H1 (cell line): ENCODE measurements around the gene DNAAF8. TPM values are rescaled to one million over a fixed set of nuclear protein-coding genes. Genes with fewer than 3 reads are reported as not detected.

Experiments
- CTCF ChIA-PET: fragments of 300-600 bp; sonication (Branson Sonifier 250); formaldehyde crosslinking; loops from one replicate; lab custom pipeline; 2021; ENCODE audit not compliant: partially characterized antibody; lab: Charles Lee
- POLR2A ChIA-PET: fragments of 300-600 bp; sonication (Branson Sonifier 250); formaldehyde crosslinking; loops from one replicate; lab custom pipeline; 2021; ENCODE audit warnings: inconsistent platforms; ENCODE audit not compliant: partially characterized antibody; lab: Charles Lee
- DNase-seq, 2 experiments: peaks; one replicate each; pipeline versions ENCODE4 v3.0.0 to v3.0.0-alpha.2; 2010 to 2022; ENCODE audit warnings: low spot score in 2 of 2, low read depth in 1 of 2, mixed read lengths in 1 of 2
- FAIRE-seq: peaks from 2 replicates; lab custom pipeline; 2011; peaks lifted over from hg19 to GRCh38; lab: Jason Lieb, UNC
- H2AFZ ChIP-seq: 2 replicates; pipeline ENCODE4 v1.8.1; 2012; ENCODE audit warnings: low read length, inconsistent platforms
- H2AK5ac ChIP-seq: 2 replicates; pipeline ENCODE4 v1.6.1; 2013; ENCODE audit warnings: low read depth, low read length
- H2BK120ac ChIP-seq: replicated peaks from 2 replicates; pipeline ENCODE3; 2013; ENCODE audit warnings: low read depth, low read length, inconsistent platforms
- H2BK12ac ChIP-seq: 2 replicates; pipeline ENCODE4 v1.6.1; 2013; ENCODE audit warnings: low read depth, low read length
- H2BK15ac ChIP-seq: 2 replicates; pipeline ENCODE4 v1.6.1; 2013; ENCODE audit warnings: low read length
- H2BK20ac ChIP-seq: 2 replicates; pipeline ENCODE4 v1.6.1; 2013; ENCODE audit warnings: low read length
- H2BK5ac ChIP-seq: 2 replicates; pipeline ENCODE4 v1.6.1; 2013; ENCODE audit warnings: low read depth, low read length
- H3K14ac ChIP-seq: 2 replicates; pipeline ENCODE4 v1.6.1; 2013; ENCODE audit warnings: inconsistent platforms; ENCODE audit not compliant: insufficient read length
- H3K18ac ChIP-seq: 2 replicates; pipeline ENCODE4 v1.6.1; 2013; ENCODE audit warnings: low read length; ENCODE audit errors: extremely low read depth
- H3K23ac ChIP-seq: 2 replicates; pipeline ENCODE4 v1.6.1; 2013; ENCODE audit warnings: inconsistent platforms; ENCODE audit not compliant: insufficient read length
- H3K23me2 ChIP-seq: 2 replicates; pipeline ENCODE4 v1.6.1; 2013; ENCODE audit warnings: low read depth, low read length
- H3K27ac ChIP-seq: 2 replicates; pipeline ENCODE4 v1.6.1; 2011; ENCODE audit warnings: low read depth, low read length, inconsistent platforms
- H3K27me3 ChIP-seq, 4 experiments: replicated peaks in 1 of 4; 1 replicate in 1 of 4; 2 replicates in 3 of 4; pipeline versions ENCODE4 v1.6.1 to v1.8.1; 2011 to 2013; ENCODE audit warnings: low read length in 3 of 4, mild to moderate bottlenecking in 3 of 4, inconsistent platforms in 2 of 4, mixed read lengths in 2 of 4, moderate library complexity in 1 of 4; ENCODE audit not compliant: control insufficient read depth in 3 of 4, insufficient read depth in 3 of 4; ENCODE audit errors: extremely low read depth in 1 of 4
- H3K36me3 ChIP-seq, 4 experiments: 2 replicates each; pipeline versions ENCODE4 v1.6.1 to v1.8.1; 2011 to 2013; ENCODE audit warnings: mild to moderate bottlenecking in 4 of 4, low read length in 3 of 4, moderate library complexity in 2 of 4, control low read depth in 1 of 4, inconsistent platforms in 1 of 4; ENCODE audit not compliant: insufficient read depth in 4 of 4, control insufficient read depth in 2 of 4
- H3K4ac ChIP-seq: replicated peaks from 2 replicates; pipeline ENCODE3; 2013; ENCODE audit warnings: low read length, low read depth, mixed read lengths, inconsistent platforms; ENCODE audit not compliant: insufficient read length
- H3K4me1 ChIP-seq, 4 experiments: replicated peaks in 1 of 4; 1 replicate in 1 of 4; 2 replicates in 3 of 4; pipeline versions ENCODE4 v1.6.1 to v1.8.1; 2011 to 2013; ENCODE audit warnings: low read length in 3 of 4, inconsistent platforms in 2 of 4, mixed read lengths in 1 of 4; ENCODE audit not compliant: insufficient read depth in 4 of 4, control insufficient read depth in 3 of 4
- H3K4me2 ChIP-seq, 2 experiments: 2 replicates each; pipeline versions ENCODE4 v1.6.1 to v1.8.1; 2011 to 2013; ENCODE audit warnings: low read depth in 2 of 2, low read length in 2 of 2, control low read depth in 1 of 2, inconsistent platforms in 1 of 2, mild to moderate bottlenecking in 1 of 2; ENCODE audit not compliant: insufficient read depth in 1 of 2
- H3K4me3 ChIP-seq, 4 experiments: fragments of 200-600, 300-600 bp in 1 of 4; sonication (generic), shearing (Covaris generic), sonication (Bioruptor Twin) in 1 of 4; 2 replicates each; pipeline versions ENCODE4 v1.5.1 to v1.8.1; 2011 to 2016; ENCODE audit warnings: low read length in 4 of 4, low read depth in 3 of 4, control low read depth in 2 of 4, inconsistent platforms in 2 of 4, mild to moderate bottlenecking in 2 of 4, mixed read lengths in 1 of 4, moderate library complexity in 1 of 4; ENCODE audit not compliant: insufficient read depth in 2 of 4; ENCODE audit errors: extremely low read depth in 1 of 4
- H3K56ac ChIP-seq: replicated peaks from 2 replicates; pipeline ENCODE3; 2013; ENCODE audit warnings: low read depth, mild to moderate bottlenecking, mixed read lengths, low read length, inconsistent platforms; ENCODE audit not compliant: insufficient read length
- H3K79me1 ChIP-seq: 2 replicates; pipeline ENCODE4 v1.6.1; 2013; ENCODE audit warnings: low read depth, low read length, control low read depth
- H3K79me2 ChIP-seq, 2 experiments: 2 replicates each; pipeline versions ENCODE4 v1.6.1 to v1.8.1; 2012 to 2013; ENCODE audit warnings: low read length in 2 of 2, mild to moderate bottlenecking in 2 of 2, inconsistent platforms in 1 of 2; ENCODE audit not compliant: insufficient read depth in 2 of 2, control insufficient read depth in 1 of 2
- H3K9ac ChIP-seq, 4 experiments: replicated peaks in 1 of 4; 1 replicate in 1 of 4; 2 replicates in 3 of 4; pipeline versions ENCODE4 v1.6.1 to v1.8.1; 2011 to 2013; ENCODE audit warnings: low read depth in 3 of 4, low read length in 3 of 4, control low read depth in 2 of 4, mild to moderate bottlenecking in 2 of 4, moderate library complexity in 2 of 4, inconsistent platforms in 1 of 4; ENCODE audit errors: extremely low read depth in 1 of 4
- H3K9me3 ChIP-seq, 2 experiments: 2 replicates each; pipeline versions ENCODE4 v1.6.1 to v1.8.1; 2012 to 2013; ENCODE audit warnings: mild to moderate bottlenecking in 2 of 2, moderate library complexity in 2 of 2, control low read depth in 1 of 2, inconsistent platforms in 1 of 2, low read depth in 1 of 2, low read length in 1 of 2, mixed read lengths in 1 of 2; ENCODE audit not compliant: insufficient read depth in 2 of 2
- H4K20me1 ChIP-seq, 2 experiments: replicated peaks in 1 of 2; 2 replicates each; pipeline versions ENCODE3 to v1.8.1; 2011 to 2013; ENCODE audit warnings: inconsistent platforms in 2 of 2, low read length in 2 of 2, mild to moderate bottlenecking in 1 of 2; ENCODE audit not compliant: insufficient read depth in 2 of 2, control insufficient read depth in 1 of 2
- H4K5ac ChIP-seq: 2 replicates; pipeline ENCODE4 v1.6.1; 2013; ENCODE audit warnings: low read length, low read depth, mixed read lengths, inconsistent platforms; ENCODE audit not compliant: insufficient read length
- H4K8ac ChIP-seq: 2 replicates; pipeline ENCODE4 v1.8.0; 2013; ENCODE audit warnings: mild to moderate bottlenecking, moderate library complexity, low read length, inconsistent platforms; ENCODE audit not compliant: insufficient read depth; ENCODE audit errors: extremely low read depth
- H4K91ac ChIP-seq: replicated peaks from 2 replicates; pipeline ENCODE3; 2013; ENCODE audit warnings: low read length, mixed read lengths, inconsistent platforms; ENCODE audit not compliant: insufficient read length
- CHD1 ChIP-seq: IDR thresholded peaks from 2 replicates; pipeline ENCODE4 v1.6.1; 2012; ENCODE audit warnings: low read depth, low read length, improper control_type of control experiment
- HDAC2 ChIP-seq, 2 experiments: fragments of 300-600 bp in 1 of 2; sonication (generic) in 1 of 2; IDR thresholded peaks; 2 replicates each; pipeline ENCODE4 v1.6.1; 2011 to 2012; ENCODE audit warnings: low read depth in 2 of 2, low read length in 2 of 2, mild to moderate bottlenecking in 2 of 2, moderate library complexity in 2 of 2, borderline replicate concordance in 1 of 2, inconsistent platforms in 1 of 2
- NRF1 ChIP-seq: IDR thresholded peaks from 2 replicates; pipeline ENCODE4 v1.6.1; 2011; ENCODE audit warnings: mild to moderate bottlenecking, low read depth, low read length, improper control_type of control experiment
- SAP30 ChIP-seq: fragments of 300-600 bp; sonication (generic); IDR thresholded peaks from 2 replicates; pipeline ENCODE4 v1.7.1; 2012; ENCODE audit warnings: low read length, moderate library complexity, mild to moderate bottlenecking, inconsistent platforms; ENCODE audit not compliant: insufficient read depth, insufficient replicate concordance
- TAF7 ChIP-seq: optimal IDR thresholded peaks from 2 replicates; pipeline ENCODE3; 2011; ENCODE audit warnings: low read depth, mild to moderate bottlenecking, inconsistent platforms, low read length, moderate library complexity, borderline replicate concordance
- WGBS, 2 experiments: shearing (Covaris generic) in 1 of 2; methylation state at CpG; one replicate each; pipeline versions ENCODE4 v1.1.6 to v1.1.7; 2013 to 2015; ENCODE audit warnings: low lambda C conversion rate in 2 of 2, mixed read lengths in 2 of 2, inconsistent platforms in 1 of 2, low coverage in 1 of 2, missing lambda C conversion rate in 1 of 2; ENCODE audit not compliant: insufficient replicate concordance in 2 of 2, insufficient coverage in 1 of 2, insufficient read length in 1 of 2; ENCODE audit errors: extremely low coverage in 1 of 2, missing lambda C conversion rate in 1 of 2; 5-methylcytosine and 5-hydroxymethylcytosine counted together
- polyA plus RNA-seq, 7 experiments: library from polyadenylated mRNA; depleted of rRNA in 3 of 7; stranded (reverse) in 5 of 7; unstranded in 2 of 7; fragments of >200 nt in 5 of 7; fragments of 200-250 nt in 2 of 7; gene quantifications; 1 replicate in 5 of 7; 2 replicates in 1 of 7; 4 replicates in 1 of 7; pipeline versions ENCODE4 v1.2.1 to v1.2.3, GENCODE V29; 2011 to 2013; ENCODE audit warnings: missing spikeins in 2 of 7, mixed read lengths in 2 of 7
- total RNA-seq: library from RNA; stranded (reverse); fragmentation: NEBNext Ultra II Directional; extraction: Animal tissue kit (Norgen Biotek cat#: 25700); gene quantifications from 2 replicates; pipeline ENCODE4 v1.2.1, GENCODE V29; 2021
- TF ChIP-seq, protein P1 (sequence below): IDR thresholded peaks from 2 replicates; pipeline ENCODE4 v1.6.1; 2011; ENCODE audit warnings: low read length, improper control_type of control experiment

The DNAAF8 gene
- total and polyA plus RNA-seq, 2 of the 8 experiments (the other 6 are each of a cell fraction or from before 2014, with no cell fraction given) = 0.39 TPM; not detected in 1

DNA sequence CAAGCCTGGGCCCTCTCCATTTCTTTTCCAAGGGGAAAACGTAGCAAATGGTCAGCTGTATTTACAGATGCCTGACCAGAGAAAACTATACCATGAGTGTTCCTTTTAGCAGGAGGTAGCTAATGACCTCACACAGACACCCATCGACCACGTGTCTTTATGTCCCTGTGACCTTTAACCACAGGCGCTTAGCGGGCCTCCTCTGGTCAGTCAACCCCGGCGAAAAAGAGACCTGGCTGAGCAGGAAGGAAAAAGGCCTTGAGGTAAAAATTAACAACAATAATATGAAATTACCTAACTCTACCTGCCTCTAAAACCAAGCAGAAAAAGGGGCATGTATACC is 31.9 kb upstream of the DNAAF8 start:
- Histone ChIP-seq H3K36me3 (peaks cover 12 to 39% (median 36%) of the 10 kb centered on the region in 4 experiments), H3K9ac (no peak overlapping the region; a peak in 1 of 7 replicates), H3K23ac (no peak overlapping the region), H2BK20ac (no peak overlapping the region), H3K56ac (no peak overlapping the region), H4K5ac (no peak overlapping the region), H2BK5ac (no peak overlapping the region), H3K4ac (no peak overlapping the region), H3K4me3 (no peak overlapping the region), H4K91ac (no peak overlapping the region), H3K9me3 (no peaks in the 10 kb centered on the region), H2AFZ (no peak overlapping the region), H3K14ac (no peak overlapping the region), H2BK120ac (no peak overlapping the region), H3K79me1 (no peaks in the 10 kb centered on the region; the same call in 1 of the 2 replicates), H3K4me2 (no peak overlapping the region), H2AK5ac (no peak overlapping the region), H3K27me3 (no peaks in the 10 kb centered on the region), H3K79me2 (no peaks in the 10 kb centered on the region), H3K4me1 (no peaks in the 10 kb centered on the region), H3K18ac (no peak overlapping the region), H3K23me2 (no peaks in the 10 kb centered on the region), H3K27ac (no peak overlapping the region), H4K8ac (no peak overlapping the region), H4K20me1 (peaks cover 0 to 20% of the 10 kb centered on the region in 2 experiments), H2BK15ac (no peak overlapping the region), H2BK12ac (no peak overlapping the region)
- CTCF ChIA-PET = no interaction called here
- POLR2A ChIA-PET = no interaction called here
- DNase-seq (no peak), FAIRE-seq (no peak)
- 90% methylated on average over 7 of the region's 7 CpGs; no CpG with 5 or more reads in 1 of the 2 experiments for WGBS, 2 experiments
- TF ChIP-seq TAF7 (no peak), NRF1 (no peak), CHD1 (no peak), SAP30 (no peak), HDAC2 (IDR thresholded peaks at IDR 0.05; ENCODE audit: borderline replicate concordance in 1 of 2, low read depth in 2 of 2, low read length in 2 of 2) (no peak)
- TF ChIP-seq, protein P1, sequence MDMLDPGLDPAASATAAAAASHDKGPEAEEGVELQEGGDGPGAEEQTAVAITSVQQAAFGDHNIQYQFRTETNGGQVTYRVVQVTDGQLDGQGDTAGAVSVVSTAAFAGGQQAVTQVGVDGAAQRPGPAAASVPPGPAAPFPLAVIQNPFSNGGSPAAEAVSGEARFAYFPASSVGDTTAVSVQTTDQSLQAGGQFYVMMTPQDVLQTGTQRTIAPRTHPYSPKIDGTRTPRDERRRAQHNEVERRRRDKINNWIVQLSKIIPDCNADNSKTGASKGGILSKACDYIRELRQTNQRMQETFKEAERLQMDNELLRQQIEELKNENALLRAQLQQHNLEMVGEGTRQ = no peak
